ENCODE results near the gene TMEM151B.
"Not testable (repeated sequence)": the region's sequence is repeated elsewhere in the genome, so short reads cannot be mapped to it uniquely, and the experiment has no call there.

The TMEM151B gene

GRCh38 chr6:44309092-44309491 lies 38.8 kb downstream of the TMEM151B start:
- DNase-seq: no peak

- DNase-seq: no peak
Observed at GRCh38 chr6:44309631-44310030, 39.4 kb downstream of the TMEM151B start.

GRCh38 chr6:44310241-44310640 lies 40.0 kb downstream of the TMEM151B start:
- no peak for DNase-seq

GRCh38 chr6:44311304-44311703 lies 41.1 kb downstream of the TMEM151B start:
- DNase-seq: no peak

GRCh38 chr6:44311767-44312166 lies 41.5 kb downstream of the TMEM151B start:
- DNase-seq: no peak

- peak; percentile 99 for DNase-seq
Observed at GRCh38 chr6:44312901-44313788, 42.9 kb downstream of the TMEM151B start, which contains the start of gene AARS2. TSS of gene AARS2 (minus strand) at chr6:44313347. CDS start at chr6:44313323, 24 bp downstream.

- DNase-seq: not testable (repeated sequence)
Observed at GRCh38 chr6:44314657-44315056, 44.4 kb downstream of the TMEM151B start.

GRCh38 chr6:44315516-44315915 lies 45.3 kb downstream of the TMEM151B start:
- DNase-seq: no peak

GRCh38 chr6:44315951-44316350 lies 45.7 kb downstream of the TMEM151B start:
- no peak for DNase-seq

- DNase-seq: no peak
Observed at GRCh38 chr6:44316481-44316880, 46.2 kb downstream of the TMEM151B start.

GRCh38 chr6:44317136-44317631 lies 46.9 kb downstream of the TMEM151B start:
- not testable (repeated sequence) for DNase-seq

- no peak for DNase-seq
Observed at GRCh38 chr6:44321210-44321609, 51.0 kb downstream of the TMEM151B start.

GRCh38 chr6:44327096-44327495 lies 56.8 kb downstream of the TMEM151B start:
- DNase-seq: no peak

- peak; percentile 22 for DNase-seq
Observed at GRCh38 chr6:44327760-44328159, 57.5 kb downstream of the TMEM151B start.

GRCh38 chr6:44328203-44328602 lies 58.0 kb downstream of the TMEM151B start:
- not testable (repeated sequence) for DNase-seq

- no peak for DNase-seq
Observed at GRCh38 chr6:44329858-44330257, 59.6 kb downstream of the TMEM151B start.

GRCh38 chr6:44332585-44332984 lies 62.3 kb downstream of the TMEM151B start:
- DNase-seq: no peak

- DNase-seq: no peak
Observed at GRCh38 chr6:44333273-44333919, 63.1 kb downstream of the TMEM151B start.

- DNase-seq: no peak
Observed at GRCh38 chr6:44333942-44334341, 63.7 kb downstream of the TMEM151B start.

GRCh38 chr6:44335631-44336030 lies 65.4 kb downstream of the TMEM151B start:
- no peak for DNase-seq

GRCh38 chr6:44338228-44339122 lies 68.2 kb downstream of the TMEM151B start:
- DNase-seq: peak; percentile 75

GRCh38 chr6:44339301-44339700 lies 69.1 kb downstream of the TMEM151B start:
- no peak for DNase-seq

Data from activated CD8-positive, alpha-beta memory T cell treated with anti-CD3 and anti-CD28 coated beads, Interleukin-2, amount 50 U/mL, for 48 hours (primary cell).